ENCODE data around the gene NPTX1. TPM values are rescaled to one million over a fixed set of nuclear protein-coding genes. Genes with fewer than 3 reads are reported as not detected.

NPTX1 gene
- total RNA-seq, 2 experiments from 2014 or later = 0.22 TPM; not detected in 1

- H3K4me3 ChIP-seq (ENCODE audit: low read depth, low read length, poor library complexity, severe bottlenecking) = no peak overlapping the region
- H2AFZ ChIP-seq (ENCODE audit: low read length) = no peak overlapping the region
- no peaks in the 10 kb centered on the region for H3K9me2 ChIP-seq (ENCODE audit: insufficient read depth, low read length)
- no peaks in the 10 kb centered on the region for H4K20me1 ChIP-seq (ENCODE audit: insufficient read depth, low read length)
- no peaks in the 10 kb centered on the region for H3K36me3 ChIP-seq (ENCODE audit: insufficient read depth, low read length)
- H3K27ac ChIP-seq (ENCODE audit: low read depth, low read length, poor library complexity, severe bottlenecking) = no peak overlapping the region
- ChIA-PET CTCF (ENCODE audit: unreplicated experiment) (interaction anchor here (1.1 kb wide), 1 partner anchor 15 kb away, joined by 3 read pairs; no protein-coding TSS in a partner anchor), POLR2A (interaction anchor here (0.6 to 3.0 kb wide), 2 partner anchors 45 to 340 kb away, joined by 3 to 10 read pairs; no protein-coding TSS in a partner anchor)
- H3K9me3 ChIP-seq (ENCODE audit: low read length) = no peaks in the 10 kb centered on the region
- no TSS peak for BruUV-seq (replicated peaks)
- H3K4me1 ChIP-seq (ENCODE audit: insufficient read depth, low read length, poor library complexity, severe bottlenecking) = peaks cover 24% of the 10 kb centered on the region
- H3K79me2 ChIP-seq (ENCODE audit: insufficient read depth, low read depth, low read length) = no peaks in the 10 kb centered on the region
- no peak overlapping the region for H3K4me2 ChIP-seq (ENCODE audit: low read length)
- DNase-seq (ENCODE audit: low spot score) = no peak
- intact Hi-C loops (cut with micrococcal nuclease; ENCODE audit: unreplicated experiment) = no loop called here
- TF ChIP-seq EZH2phosphoT487 (IDR thresholded peaks at IDR 0.05; ENCODE audit: borderline replicate concordance, low read depth, low read length) = no peak
- no peak for TF ChIP-seq CTCF (conservative IDR thresholded peaks at IDR 0.05; ENCODE audit: low read length)
These were observed 23.7 kb upstream of the NPTX1 start for GRCh38 chr17:80499961-80500665.

GRCh38 chr17:80499560-80499959 lies 23.2 kb upstream of the NPTX1 start:
- H3K4me3 ChIP-seq (ENCODE audit: low read depth, low read length, poor library complexity, severe bottlenecking) = no peak overlapping the region
- intact Hi-C loops (cut with micrococcal nuclease; ENCODE audit: unreplicated experiment) = no loop called here
- ChIA-PET CTCF (ENCODE audit: unreplicated experiment) (no interaction called here), POLR2A (interaction anchor here (0.6 to 3.0 kb wide), 4 partner anchors 13 to 341 kb away, joined by 3 to 16 read pairs (median 7); no protein-coding TSS in a partner anchor)
- no peaks in the 10 kb centered on the region for H3K9me3 ChIP-seq (ENCODE audit: low read length)
- no peaks in the 10 kb centered on the region for H3K9me2 ChIP-seq (ENCODE audit: insufficient read depth, low read length)
- no peak overlapping the region for H3K27ac ChIP-seq (ENCODE audit: low read depth, low read length, poor library complexity, severe bottlenecking)
- DNase-seq (ENCODE audit: low spot score) = no peak
- no TSS peak for BruUV-seq (replicated peaks)
- no peak overlapping the region for H2AFZ ChIP-seq (ENCODE audit: low read length)
- peaks cover 24% of the 10 kb centered on the region for H3K4me1 ChIP-seq (ENCODE audit: insufficient read depth, low read length, poor library complexity, severe bottlenecking)
- H3K79me2 ChIP-seq (ENCODE audit: insufficient read depth, low read depth, low read length) = no peaks in the 10 kb centered on the region
- no peak for TF ChIP-seq CTCF (conservative IDR thresholded peaks at IDR 0.05; ENCODE audit: low read length)
- no peak for TF ChIP-seq EZH2phosphoT487 (IDR thresholded peaks at IDR 0.05; ENCODE audit: borderline replicate concordance, low read depth, low read length)
- no peaks in the 10 kb centered on the region for H3K36me3 ChIP-seq (ENCODE audit: insufficient read depth, low read length)
- no peak overlapping the region for H3K4me2 ChIP-seq (ENCODE audit: low read length)
- no peaks in the 10 kb centered on the region for H4K20me1 ChIP-seq (ENCODE audit: insufficient read depth, low read length)

GRCh38 chr17:80498920-80499410 lies 22.6 kb upstream of the NPTX1 start:
- ChIA-PET POLR2A (interaction anchor here (0.5 to 3.0 kb wide), 6 partner anchors 10 to 261 kb away, joined by 3 to 16 read pairs (median 4); no protein-coding TSS in a partner anchor), CTCF (ENCODE audit: unreplicated experiment) (no interaction called here)
- Histone ChIP-seq H3K4me2 (ENCODE audit: low read length) (peak overlapping the region; percentile 73), H3K27ac (ENCODE audit: low read depth, low read length, poor library complexity, severe bottlenecking) (peak overlapping the region; percentile 60), H3K79me2 (ENCODE audit: insufficient read depth, low read depth, low read length) (no peaks in the 10 kb centered on the region), H3K4me1 (ENCODE audit: insufficient read depth, low read length, poor library complexity, severe bottlenecking) (peaks cover 24% of the 10 kb centered on the region), H3K9me2 (ENCODE audit: insufficient read depth, low read length) (no peaks in the 10 kb centered on the region), H3K9me3 (ENCODE audit: low read length) (no peaks in the 10 kb centered on the region), H3K36me3 (ENCODE audit: insufficient read depth, low read length) (no peaks in the 10 kb centered on the region), H4K20me1 (ENCODE audit: insufficient read depth, low read length) (no peaks in the 10 kb centered on the region), H2AFZ (ENCODE audit: low read length) (peak overlapping the region; percentile 86; the same call in 1 of the 2 replicates), H3K4me3 (ENCODE audit: low read depth, low read length, poor library complexity, severe bottlenecking) (peak overlapping the region; percentile 62)
- TF ChIP-seq CTCF (conservative IDR thresholded peaks at IDR 0.05; ENCODE audit: low read length) = no peak
- no peak for TF ChIP-seq EZH2phosphoT487 (IDR thresholded peaks at IDR 0.05; ENCODE audit: borderline replicate concordance, low read depth, low read length)
- DNase-seq (ENCODE audit: low spot score) = no peak
- BruUV-seq (replicated peaks) = no TSS peak
- intact Hi-C loops (cut with micrococcal nuclease; ENCODE audit: unreplicated experiment) = loop anchor here (1.0 kb wide), 1 partner anchor 14 kb away; no protein-coding TSS in a partner anchor
